GM19395 (cell line): ENCODE results near the gene RGS6.

Source experiments
- ATAC-seq: cut with Tn5 transposase; IDR thresholded peaks from one replicate; pipeline ENCODE4 v1.9.1; 2021; ENCODE audit warnings: mild to moderate bottlenecking, moderate library complexity; ENCODE audit not compliant: unreplicated experiment

RGS6 gene

DNA sequence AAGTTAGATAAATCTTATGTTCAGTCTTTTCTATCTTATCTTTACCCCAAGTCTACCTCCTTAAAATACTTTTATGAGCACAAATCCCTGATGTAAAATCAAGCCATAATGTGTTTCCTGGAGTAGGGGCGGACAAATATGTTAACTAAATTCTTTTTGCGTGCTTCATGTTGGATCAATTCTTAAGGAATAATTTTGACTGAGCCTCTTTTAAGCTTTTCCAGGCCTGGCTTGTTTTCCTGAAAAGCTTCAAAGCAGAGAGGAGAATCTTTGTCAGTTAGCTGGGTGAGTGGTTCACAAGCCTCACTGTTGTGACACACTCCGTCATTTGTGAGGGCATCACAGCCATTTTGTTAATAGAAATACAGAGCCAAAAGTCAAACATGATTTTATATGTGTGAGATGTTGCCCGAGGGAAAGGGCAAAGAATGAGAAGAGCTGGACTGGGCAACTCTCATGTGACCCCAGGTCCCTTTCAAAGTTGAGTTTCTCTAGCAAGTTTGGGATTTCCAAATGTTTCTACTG is 468.9 kb downstream of the RGS6 start:
- ATAC-seq, result no peak

DNA sequence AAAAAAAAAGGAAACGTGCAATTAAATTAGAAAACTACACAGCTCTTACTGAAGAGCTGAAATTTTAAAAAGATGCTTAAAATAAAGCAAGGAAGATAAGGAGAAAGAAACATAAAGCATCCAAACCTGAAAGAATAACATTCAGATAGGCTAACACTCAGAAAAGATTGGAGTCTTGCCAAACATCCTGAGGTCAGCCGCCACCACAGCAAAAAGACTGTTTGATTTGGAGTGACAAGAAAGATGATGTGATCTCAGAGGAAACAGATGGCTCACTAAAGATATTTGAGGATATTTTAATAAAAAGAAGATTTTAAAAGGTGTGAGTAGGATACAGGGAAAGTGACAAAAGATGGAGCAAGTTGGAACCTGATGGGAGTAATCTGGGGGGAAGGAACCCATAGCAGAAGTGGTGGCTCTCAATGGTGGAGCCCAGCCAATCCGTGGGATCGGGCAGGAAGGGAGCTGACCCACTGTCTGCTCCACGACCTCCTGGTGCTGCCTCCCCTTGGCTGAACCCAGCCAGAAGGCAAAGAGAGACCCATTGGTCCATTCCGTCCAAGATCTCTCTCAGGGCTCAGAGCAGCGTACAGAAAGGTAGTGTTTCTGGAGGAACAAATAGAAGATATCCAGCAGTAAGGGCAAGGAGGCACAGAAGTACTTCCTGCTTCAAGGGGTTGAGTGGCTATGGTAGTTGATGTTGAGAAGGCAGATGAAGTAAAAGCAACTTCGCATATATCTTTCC is 469.6 kb downstream of the RGS6 start:
- ATAC-seq, result no peak

DNA sequence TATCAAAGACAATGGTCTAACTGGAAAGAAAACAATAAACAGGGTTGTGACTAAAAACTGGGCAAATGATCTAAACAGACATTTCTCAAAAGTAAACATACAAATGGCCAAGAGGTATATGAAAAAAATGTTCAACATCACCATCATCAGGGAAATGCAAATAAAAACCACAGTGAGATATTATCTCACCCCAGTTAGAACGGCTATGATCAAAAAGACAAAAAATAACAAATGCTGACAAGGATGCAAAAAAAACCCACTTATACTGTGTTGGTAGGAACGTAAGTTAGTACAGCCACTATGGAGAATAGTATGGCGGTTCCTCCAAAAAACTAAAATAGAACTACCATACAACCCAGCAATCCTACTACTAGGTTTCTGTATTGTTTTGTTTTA is 470.1 kb downstream of the RGS6 start:
- ATAC-seq, result no peak

DNA sequence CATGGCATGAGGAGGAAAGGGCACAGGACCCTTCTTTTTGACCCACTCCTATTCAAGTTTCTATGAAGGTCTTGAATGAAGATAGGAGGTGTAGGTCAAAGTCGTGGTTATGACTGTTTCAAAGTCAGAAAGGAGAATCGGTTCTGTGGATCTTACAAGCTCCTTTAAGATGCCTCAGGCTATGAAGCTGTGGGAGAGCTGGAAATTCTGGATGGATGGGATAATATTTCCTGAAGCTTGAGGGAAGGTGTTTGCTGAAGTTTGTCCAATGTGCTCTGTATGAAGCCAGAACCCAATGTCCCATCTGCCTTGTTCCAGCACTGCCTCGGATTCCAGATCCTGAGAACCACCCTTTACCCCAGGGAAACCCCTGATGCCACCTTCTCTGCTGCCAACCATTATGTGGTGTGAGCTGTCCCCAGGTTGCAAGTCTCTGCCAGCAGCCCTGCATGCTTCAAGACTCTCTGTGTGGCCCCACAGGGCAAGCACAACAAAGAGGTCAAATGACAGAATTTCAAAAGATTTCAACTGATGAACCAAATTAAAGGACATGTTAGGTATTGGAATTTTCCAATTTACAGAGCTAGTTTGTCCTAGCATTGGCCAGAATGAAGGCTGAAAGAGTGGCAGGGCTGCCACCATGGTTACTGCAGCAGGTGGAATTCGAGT is 472.0 kb downstream of the RGS6 start:
- no peak for ATAC-seq

DNA sequence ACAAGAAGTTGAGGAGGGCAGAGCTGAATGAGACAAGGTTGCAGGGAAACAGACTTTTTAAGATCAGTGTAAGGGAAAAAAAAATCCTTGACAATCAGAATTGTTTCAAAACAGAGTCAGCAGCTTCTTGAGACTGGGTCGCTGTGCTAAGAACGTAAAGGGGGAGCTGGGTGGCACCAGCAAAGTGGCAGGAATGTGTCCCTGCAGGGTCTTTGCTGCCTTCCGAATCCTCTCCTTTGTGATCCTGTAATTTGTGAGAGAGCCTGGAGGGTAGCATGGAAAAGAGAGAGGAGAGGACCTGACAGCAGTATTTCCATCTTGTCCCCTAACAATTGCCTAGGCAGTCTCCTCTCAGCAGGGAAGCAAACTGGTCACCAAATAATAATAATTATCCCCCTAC is 472.8 kb downstream of the RGS6 start:
- no peak for ATAC-seq

DNA sequence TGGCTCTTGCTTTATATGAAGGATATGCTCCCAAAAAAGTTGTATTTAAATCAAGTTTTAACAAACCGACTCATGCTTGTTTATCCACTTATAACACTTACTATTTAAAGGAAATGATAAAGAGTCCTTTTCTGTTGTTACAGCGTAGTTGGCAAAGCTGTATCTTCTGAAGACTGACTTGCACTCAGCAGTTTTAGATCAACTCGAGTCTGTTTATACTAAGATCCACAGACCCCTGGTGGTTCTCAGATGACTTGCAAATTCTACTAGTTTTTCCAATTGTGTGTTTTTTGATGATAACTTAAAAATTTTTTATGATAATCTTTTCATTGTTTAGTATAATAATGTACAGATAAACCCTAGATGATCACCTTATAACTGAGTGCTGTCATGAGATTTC is 475.8 kb downstream of the RGS6 start:
- no peak for ATAC-seq

DNA sequence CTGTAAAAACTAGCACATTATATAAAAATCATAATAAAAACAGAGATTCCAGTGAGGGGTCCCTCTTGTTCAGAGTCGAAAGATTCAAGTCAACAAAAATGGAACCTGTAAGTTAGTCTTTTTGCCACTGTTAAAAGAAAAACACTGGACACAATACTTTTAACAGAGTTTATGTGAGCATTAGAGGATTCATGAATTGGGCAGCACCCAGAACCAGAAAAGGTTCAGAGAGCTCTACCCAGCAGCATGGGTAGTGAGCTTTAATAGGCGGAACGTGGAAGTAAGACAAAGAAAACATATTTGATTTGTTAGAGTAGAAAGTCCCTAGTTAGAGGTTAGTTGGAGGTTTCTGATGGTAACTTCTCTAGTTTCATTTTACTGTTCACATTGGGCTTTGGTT is 476.8 kb downstream of the RGS6 start:
- ATAC-seq, result no peak

DNA sequence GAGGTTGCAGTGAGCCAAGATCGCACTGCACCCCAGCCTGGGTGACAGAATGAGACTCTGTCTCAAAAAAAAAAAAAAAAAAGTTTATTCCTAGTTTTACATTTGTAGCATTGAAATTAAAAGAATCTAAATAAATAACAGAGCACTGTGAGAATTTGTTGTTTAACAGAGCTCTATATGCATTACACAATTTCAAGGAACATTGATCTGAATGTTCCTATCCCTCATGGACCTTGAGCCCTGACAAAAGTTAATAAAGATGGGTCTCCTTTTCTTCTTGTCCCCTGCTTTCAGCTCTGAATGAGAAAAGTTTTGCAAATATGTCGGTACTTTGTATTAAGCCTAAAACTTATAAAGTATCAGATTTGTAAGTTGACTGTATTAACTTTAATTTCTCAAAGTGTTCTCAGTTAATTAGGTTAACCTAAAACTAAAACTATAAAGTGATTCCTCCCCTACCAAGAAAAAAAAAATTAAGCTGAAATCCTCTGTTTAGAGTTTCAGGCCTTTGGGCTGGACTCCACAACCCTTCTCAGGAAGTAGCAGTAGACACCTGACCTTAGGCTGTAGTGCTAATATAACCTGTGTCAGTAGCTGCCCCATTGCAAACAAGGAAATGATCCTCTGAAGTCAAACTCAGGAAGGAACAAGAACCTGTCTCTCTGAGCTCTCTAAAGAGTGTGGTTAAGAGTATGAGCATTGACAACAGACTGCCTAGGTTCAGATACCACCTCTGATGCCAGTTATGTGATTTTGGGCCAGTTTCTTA is 484.0 kb downstream of the RGS6 start:
- no peak for ATAC-seq

DNA sequence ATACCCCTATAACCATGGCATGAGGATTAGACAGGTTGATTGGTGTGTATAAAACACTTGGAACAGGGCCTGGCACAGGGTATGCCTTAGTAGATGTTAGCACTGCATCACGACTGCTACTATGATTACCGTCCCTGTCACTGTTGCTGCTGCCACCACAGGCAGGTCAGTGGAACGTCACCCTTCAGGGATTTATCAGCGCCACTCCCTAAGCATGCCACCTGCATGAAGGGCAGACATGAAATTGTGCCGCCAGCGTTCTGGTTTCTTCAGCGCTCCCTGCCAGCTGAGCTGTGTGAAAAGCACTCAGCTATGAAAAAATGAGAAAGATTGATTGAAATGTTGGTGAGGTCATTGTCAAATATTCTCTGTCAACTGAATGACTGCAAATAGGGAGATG is 484.7 kb downstream of the RGS6 start:
- ATAC-seq, result no peak

DNA sequence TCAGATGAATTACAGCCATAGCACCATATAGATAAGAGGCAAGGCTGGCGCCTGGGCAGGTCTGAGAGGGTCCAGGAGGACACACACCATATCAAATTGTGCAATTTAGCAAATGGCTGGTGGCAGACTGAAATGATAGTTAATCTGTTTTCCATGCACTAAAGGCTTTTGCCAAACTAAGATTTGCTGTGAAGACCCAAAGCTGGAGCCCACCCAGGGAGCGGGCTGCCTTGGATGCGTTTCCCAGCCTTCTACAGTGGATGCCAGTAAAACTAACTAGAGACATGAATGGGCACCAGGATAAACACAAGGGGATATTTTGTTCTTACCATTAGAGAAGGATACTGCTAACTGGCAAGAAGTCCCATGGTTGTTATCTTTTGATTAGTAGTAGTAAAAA is 486.6 kb downstream of the RGS6 start:
- ATAC-seq, result no peak

DNA sequence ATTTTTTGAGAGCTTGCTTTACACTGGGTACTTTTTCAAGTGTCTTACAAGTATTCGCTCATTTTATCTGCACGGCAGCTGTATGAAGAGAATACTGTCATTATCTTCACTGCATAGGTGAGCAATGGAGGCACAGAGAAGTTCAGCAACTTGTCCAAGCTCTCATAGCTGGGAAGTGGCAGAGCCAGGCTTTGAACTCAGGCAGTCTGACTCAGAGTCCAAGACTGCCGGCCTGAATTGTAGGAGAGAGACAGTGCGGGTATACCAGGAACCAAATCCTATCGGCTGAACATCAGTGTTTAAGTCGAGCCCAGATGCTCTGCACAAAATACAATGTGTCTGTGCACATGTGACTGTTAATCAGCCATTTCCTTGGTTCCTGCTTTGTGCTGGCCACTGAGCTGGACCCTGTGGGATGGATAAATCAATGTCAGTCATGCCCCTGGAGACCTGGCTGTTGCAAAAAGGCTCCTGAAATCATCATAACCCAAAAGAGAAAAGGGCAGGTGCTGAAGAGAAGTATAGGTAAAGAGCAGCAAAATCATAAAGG is 487.1 kb downstream of the RGS6 start:
- no peak for ATAC-seq

DNA sequence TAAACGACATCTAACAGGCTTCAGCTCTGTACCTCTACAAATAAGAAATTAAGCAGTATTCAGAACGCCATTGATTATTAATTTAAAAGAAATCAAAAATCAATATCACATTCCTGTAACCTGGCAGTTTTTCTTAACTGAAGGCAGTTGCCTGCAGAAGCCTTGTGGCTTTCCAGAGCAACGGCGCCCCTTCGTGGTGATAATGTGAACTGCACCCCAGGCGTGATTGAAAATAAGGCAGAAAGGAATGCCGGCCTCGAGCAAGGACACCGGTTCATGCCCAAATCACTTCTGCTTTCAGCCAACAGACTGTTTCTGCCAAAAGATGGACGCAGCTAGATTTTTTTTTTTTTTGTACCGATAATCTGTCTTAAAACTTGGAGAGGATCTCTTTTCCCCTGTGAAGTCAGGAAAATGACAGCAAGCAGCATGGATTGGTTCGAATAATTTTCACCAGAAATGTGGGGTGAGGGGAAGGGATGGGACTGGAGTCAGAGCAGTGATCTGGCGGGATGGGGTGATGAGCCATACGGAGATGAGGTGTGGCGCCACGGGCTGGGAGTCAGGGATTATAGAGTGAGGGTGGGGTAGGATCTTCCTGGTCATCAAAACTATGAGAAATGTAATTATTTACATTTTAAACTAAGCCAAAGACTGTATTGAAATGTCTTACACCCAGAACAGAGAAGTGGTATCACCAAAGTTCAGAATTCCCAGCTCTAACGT is 488.7 kb downstream of the RGS6 start:
- no peak for ATAC-seq

DNA sequence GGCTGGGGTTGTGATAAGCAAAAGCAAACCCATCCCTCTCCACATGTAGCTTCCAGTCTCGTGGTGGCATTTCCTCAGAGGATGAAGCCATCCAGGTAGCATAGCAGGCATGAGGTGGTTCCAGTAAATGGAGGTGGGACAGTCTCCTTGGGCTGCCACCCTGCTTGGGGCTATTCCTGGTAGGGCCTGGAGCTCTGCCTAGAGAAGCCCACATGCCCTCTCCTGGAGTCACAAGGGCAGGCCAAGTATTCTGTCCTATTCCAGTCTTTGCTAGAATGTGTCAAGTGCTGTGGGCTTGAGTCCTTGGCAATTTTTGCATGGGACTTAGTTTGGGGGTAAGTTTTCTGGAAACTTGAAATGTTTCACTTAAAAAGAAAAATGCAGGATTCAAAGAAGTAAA is 491.7 kb downstream of the RGS6 start:
- no peak for ATAC-seq

DNA sequence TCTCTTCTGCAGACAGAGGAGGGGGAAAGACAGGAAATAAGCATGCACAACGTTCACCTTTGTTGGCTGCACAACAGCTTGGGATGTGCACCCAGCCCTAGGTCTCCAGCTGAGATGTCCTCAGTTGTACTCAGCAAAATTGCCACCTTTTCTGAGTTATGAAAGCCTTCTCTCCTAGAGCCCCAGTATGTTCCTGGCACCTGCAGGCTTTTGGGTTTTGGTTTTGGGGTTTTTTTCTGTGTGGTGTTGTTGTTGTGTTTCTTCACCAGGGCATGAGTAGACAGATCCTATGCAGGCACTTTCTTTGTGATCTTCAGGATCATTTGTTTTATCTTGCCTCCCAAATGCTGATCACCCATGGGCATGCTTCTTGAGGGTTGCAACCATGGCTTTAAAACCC is 498.2 kb downstream of the RGS6 start:
- ATAC-seq, result no peak

DNA sequence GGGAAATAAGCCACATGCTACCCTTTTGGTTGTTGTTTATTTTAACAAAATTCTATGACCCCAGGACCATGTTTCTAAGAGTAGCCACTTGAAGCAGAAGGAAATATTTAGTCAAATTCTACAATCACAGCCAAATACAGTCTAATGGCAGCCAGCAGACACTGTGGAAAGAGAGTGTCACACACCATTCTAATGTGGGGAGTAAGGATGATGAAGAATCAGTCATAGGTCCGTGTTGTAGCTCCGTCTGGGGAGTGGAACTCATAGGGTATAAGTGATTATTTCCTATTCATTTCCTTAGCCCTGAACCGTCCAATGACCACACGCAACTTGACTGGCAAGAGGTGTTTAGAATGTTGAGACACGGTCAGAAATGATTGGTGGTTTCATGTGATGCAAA is 500.5 kb downstream of the RGS6 start:
- no peak for ATAC-seq

DNA sequence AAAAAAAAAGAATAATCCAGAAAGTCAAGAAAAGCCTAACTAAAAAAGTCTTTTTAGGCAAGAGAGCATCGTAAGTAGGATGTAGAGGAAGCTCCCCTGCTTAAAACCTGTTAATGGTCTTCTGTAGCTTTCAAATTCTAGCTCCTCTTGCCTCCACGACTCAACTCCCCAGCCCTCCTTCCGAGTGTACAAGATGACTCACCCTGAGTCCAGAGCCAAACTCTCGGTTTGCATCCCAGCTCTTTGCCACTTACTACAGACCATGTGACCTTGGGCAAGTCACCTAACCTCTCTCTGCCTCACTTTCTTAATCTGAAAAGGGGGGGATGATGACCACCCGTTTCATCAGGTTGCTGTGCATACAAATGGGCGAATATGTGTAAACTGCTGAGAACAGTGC is 501.3 kb downstream of the RGS6 start:
- ATAC-seq, result no peak

DNA sequence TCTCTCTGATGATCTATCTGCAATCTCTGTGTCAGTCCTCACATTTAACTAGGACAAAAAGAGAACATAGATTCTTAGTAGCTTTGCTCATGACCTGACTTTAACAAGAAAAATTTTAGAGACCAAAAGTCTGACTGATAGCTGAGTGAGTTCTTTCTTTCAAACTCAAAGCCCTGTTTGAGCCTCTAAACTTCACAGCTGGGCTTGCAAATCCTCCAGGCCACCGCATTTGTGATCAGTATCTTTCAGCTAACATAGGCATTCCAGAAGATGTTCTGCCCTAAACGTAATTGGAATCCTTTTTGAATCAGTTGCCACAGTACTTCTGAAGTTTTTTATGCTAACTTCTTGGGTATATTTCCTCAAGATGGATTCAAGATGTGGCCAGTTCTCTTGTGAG is 502.6 kb downstream of the RGS6 start:
- ATAC-seq, result no peak

DNA sequence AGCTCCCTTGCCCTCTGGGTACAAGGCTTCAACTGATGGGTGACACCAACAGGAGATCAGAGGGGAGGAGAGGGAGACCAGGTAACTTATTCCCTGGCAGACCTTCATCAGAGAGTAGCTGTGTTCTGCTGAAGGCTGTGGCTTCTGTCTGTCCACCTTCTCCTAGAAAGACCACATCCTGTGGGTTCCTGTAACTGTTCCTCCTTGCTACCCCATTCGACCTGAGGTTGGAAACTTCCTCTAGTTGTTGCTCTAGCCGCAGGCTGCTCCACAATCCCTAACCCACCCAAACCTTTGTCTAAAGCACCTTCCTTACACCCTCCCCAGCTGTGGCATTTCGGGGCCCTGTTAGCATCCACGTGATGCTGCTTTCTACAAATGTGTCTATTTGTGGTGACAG is 507.5 kb downstream of the RGS6 start:
- ATAC-seq, result peak; percentile 56

DNA sequence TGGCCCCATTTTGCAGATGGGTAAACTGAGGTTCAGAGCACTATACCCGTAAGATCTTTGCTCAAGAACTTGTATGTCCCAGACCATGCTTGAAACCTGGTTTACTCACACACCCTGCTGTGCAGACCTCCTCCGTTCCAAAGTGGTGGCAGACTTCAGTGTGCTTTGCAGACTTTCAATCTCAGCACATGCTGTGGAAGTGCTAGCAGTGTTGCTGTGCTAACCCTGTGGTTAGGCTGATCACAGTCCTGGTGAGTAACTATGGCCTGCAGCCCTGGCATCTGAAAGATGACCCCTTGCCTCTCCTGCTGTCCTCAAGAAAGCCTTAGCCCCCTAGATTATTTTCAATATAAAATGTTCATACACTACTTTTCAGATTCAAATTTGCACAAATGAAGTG is 511.0 kb downstream of the RGS6 start:
- ATAC-seq, result no peak

DNA sequence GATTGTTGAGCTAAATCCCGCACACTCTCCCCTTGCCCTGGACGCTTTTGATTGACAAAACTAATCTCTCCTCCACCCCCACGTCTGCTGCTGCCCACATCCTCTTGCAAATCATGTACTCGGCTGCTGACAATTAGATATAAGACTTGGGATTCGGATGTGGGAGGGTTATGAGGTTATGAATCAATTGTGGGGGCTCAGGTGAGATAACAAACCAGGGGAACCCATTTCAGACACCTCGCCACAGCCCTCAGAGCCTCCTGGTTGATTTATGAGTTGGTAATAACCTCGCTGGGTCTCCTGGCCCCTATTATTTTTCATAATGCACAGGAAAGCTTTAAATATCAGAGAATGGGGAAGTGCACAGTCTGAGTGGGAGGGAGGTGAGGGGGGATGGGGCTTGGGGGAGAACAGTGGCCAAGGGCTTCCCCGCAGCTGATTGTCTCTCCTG is 511.8 kb downstream of the RGS6 start:
- no peak for ATAC-seq

DNA sequence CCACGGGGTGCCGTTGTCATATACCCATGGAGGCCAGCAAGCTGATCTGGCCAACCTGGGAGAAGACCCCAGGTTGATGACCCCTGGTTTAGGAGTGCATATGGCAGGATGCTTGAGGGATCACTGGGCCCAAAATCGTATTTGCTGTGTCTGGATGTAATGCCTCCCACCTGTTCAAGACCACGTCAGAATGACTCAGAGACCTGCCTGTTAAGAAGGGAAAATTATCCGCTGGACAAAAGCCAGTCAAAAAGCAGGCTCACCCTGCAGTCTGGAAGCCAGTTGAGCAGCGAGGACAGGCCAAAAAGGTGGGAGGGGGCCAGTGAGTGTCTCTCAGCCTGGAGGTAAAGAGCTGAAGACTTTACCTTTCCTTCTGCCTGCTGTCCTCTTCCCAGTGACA is 512.5 kb downstream of the RGS6 start:
- no peak for ATAC-seq
